B cell (primary cell): ENCODE measurements around the gene PFAS. TPM values are rescaled to one million over a fixed set of nuclear protein-coding genes. Genes with fewer than 3 reads are reported as not detected.

Source experiments
- ATAC-seq: fragments of 200-7000 bp; cut with Tn5 transposase; one replicate; pipeline ENCODE4 v1.10.0; 2021; ENCODE audit warnings: low read depth, mild to moderate bottlenecking, moderate number of reproducible peaks, moderate library complexity
- CTCF ChIA-PET: fragments of 350-600 bp; sonication (Branson Sonifier 250); formaldehyde crosslinking; loops from one replicate; lab custom pipeline; 2021; ENCODE audit warnings: antibody characterized with exemption, inconsistent platforms; lab: Charles Lee
- POLR2A ChIA-PET: fragments of 350-600 bp; sonication (Branson Sonifier 250); formaldehyde crosslinking; loops from one replicate; lab custom pipeline; 2021; ENCODE audit warnings: antibody characterized with exemption; lab: Charles Lee
- DNase-seq: peaks from one replicate; pipeline ENCODE4 v3.0.0; 2013
- H2AFZ ChIP-seq: 2 replicates; pipeline ENCODE4 v1.6.1; 2012; ENCODE audit warnings: mild to moderate bottlenecking, low read depth, low read length; ENCODE audit not compliant: insufficient read depth, poor library complexity, severe bottlenecking
- H3K27ac ChIP-seq, 2 donors: 1 replicate in 1 of 2; 2 replicates in 1 of 2; pipeline ENCODE4 v1.5.1; 2012 to 2013; ENCODE audit warnings: low read length in 2 of 2, mild to moderate bottlenecking in 2 of 2, moderate library complexity in 1 of 2
- H3K27me3 ChIP-seq, 4 experiments: fragments of 200-600 bp in 1 of 4; sonication (generic) in 1 of 4; replicated peaks in 1 of 4; 1 replicate in 2 of 4; 2 replicates in 2 of 4; pipeline versions ENCODE4 v1.6.1 to v1.7.0; 2013 to 2016; ENCODE audit warnings: low read length in 3 of 4, mild to moderate bottlenecking in 2 of 4, mixed read lengths in 1 of 4, moderate library complexity in 1 of 4; ENCODE audit not compliant: insufficient read depth in 4 of 4, control insufficient read depth in 3 of 4; ENCODE audit errors: control extremely low read depth in 1 of 4
- H3K36me3 ChIP-seq, 2 experiments: replicated peaks in 1 of 2; 1 replicate in 1 of 2; 2 replicates in 1 of 2; pipeline versions ENCODE4 v1.6.1 to v1.7.1; 2013; ENCODE audit warnings: low read length in 1 of 2; ENCODE audit not compliant: insufficient read depth in 2 of 2, control insufficient read depth in 1 of 2; ENCODE audit errors: control extremely low read depth in 1 of 2, extremely low read depth in 1 of 2
- H3K4me1 ChIP-seq, 2 donors: fragments of 200-600 bp in 1 of 2; sonication (generic) in 1 of 2; 1 replicate in 1 of 2; 2 replicates in 1 of 2; pipeline versions ENCODE4 v1.5.1 to v1.6.1; 2013 to 2017; ENCODE audit warnings: low read length in 2 of 2; ENCODE audit not compliant: control insufficient read depth in 2 of 2, insufficient read depth in 2 of 2
- H3K4me2 ChIP-seq: replicated peaks from 2 replicates; pipeline ENCODE3; 2012; ENCODE audit warnings: mild to moderate bottlenecking, low read depth, low read length; ENCODE audit not compliant: poor library complexity, severe bottlenecking
- H3K4me3 ChIP-seq, 5 experiments: fragments of 200-600 bp in 1 of 5; sonication (generic) in 1 of 5; 1 replicate in 3 of 5; 2 replicates in 2 of 5; pipeline versions ENCODE4 v1.5.1 to v1.7.0; 2011 to 2016; ENCODE audit warnings: low read length in 4 of 5, mild to moderate bottlenecking in 4 of 5, low read depth in 2 of 5, control low read depth in 1 of 5, moderate library complexity in 1 of 5; ENCODE audit not compliant: insufficient read depth in 1 of 5; ENCODE audit errors: control extremely low read depth in 1 of 5, extremely low read depth in 1 of 5
- H3K79me2 ChIP-seq: fragments of 200-600 bp; sonication (generic); one replicate; pipeline ENCODE4 v1.6.0; 2016; ENCODE audit warnings: low read length; ENCODE audit not compliant: control insufficient read depth, insufficient read depth
- H3K9ac ChIP-seq: fragments of 200-600 bp; sonication (generic); 2 replicates; pipeline ENCODE4 v1.6.1; 2017; ENCODE audit warnings: mild to moderate bottlenecking, low read length, moderate library complexity
- H3K9me3 ChIP-seq, 3 donors: one replicate each; pipeline versions ENCODE4 v1.6.1 to v1.7.1; 2013; ENCODE audit warnings: low read length in 2 of 3; ENCODE audit not compliant: control insufficient read depth in 2 of 3, insufficient read depth in 1 of 3; ENCODE audit errors: control extremely low read depth in 1 of 3
- H4K20me1 ChIP-seq: 2 replicates; pipeline ENCODE4 v1.6.0; 2012; ENCODE audit warnings: mild to moderate bottlenecking, low read length; ENCODE audit not compliant: insufficient read depth, control insufficient read depth, poor library complexity, severe bottlenecking
- H3K27ac Mint-ChIP-seq: one replicate; pipeline ENCODE4 v1.8.0; 2021; ENCODE audit warnings: mixed read lengths
- H3K27me3 Mint-ChIP-seq: one replicate; pipeline ENCODE4 v1.8.0; 2021; ENCODE audit warnings: mixed read lengths
- H3K4me1 Mint-ChIP-seq: one replicate; pipeline ENCODE4 v1.8.0; 2021; ENCODE audit warnings: mixed read lengths
- H3K4me3 Mint-ChIP-seq: one replicate; pipeline ENCODE4 v1.8.0; 2021; ENCODE audit warnings: mixed read lengths
- H3K9me3 Mint-ChIP-seq: one replicate; pipeline ENCODE4 v1.8.0; 2022; ENCODE audit warnings: mixed read lengths; ENCODE audit not compliant: insufficient read depth
- CTCF ChIP-seq: fragments of 200-600 bp; IDR thresholded peaks from one replicate; pipeline ENCODE4 v1.8.0; 2022; ENCODE audit warnings: antibody characterized with exemption, mild to moderate bottlenecking
- EZH2 ChIP-seq: IDR thresholded peaks from 2 replicates; pipeline ENCODE4 v1.6.1; 2012; ENCODE audit warnings: borderline replicate concordance, low read depth, mild to moderate bottlenecking, moderate library complexity, low read length; ENCODE audit not compliant: insufficient read depth, poor library complexity, severe bottlenecking
- WGBS: methylation state at CpG from one replicate; pipeline ENCODE4 v1.1.5; 2013; ENCODE audit warnings: missing lambda C conversion rate; ENCODE audit not compliant: insufficient coverage; 5-methylcytosine and 5-hydroxymethylcytosine counted together
- intact Hi-C: fragments of 100-400 bp; cut with micrococcal nuclease; formaldehyde crosslinking; loops from one replicate; pipeline ENCODE4 v1.10.0; 2022
- polyA plus RNA-seq: library from polyadenylated mRNA; depleted of rRNA; stranded (reverse); fragments of >200 nt; gene quantifications from 2 replicates; pipeline ENCODE4 v1.2.3, GENCODE V29; 2012
- total RNA-seq, 2 donors: library from RNA; stranded (reverse); fragments of 120-200 nt in 1 of 2; gene quantifications; 1 replicate in 1 of 2; 2 replicates in 1 of 2; pipeline versions ENCODE4 v1.2.3 to v1.2.4, GENCODE V29; 2013 to 2022

PFAS gene
- total and polyA plus RNA-seq, 2 donors (not counting 1 experiment from before 2014, with no cell fraction given): 22.3 to 65.5 TPM

GRCh38 chr17:8287651-8288335 lies 38.7 kb downstream of the PFAS start:
- peak overlapping the region; percentile 89 for H3K9ac ChIP-seq
- peaks cover 22% of the 10 kb centered on the region for H3K79me2 ChIP-seq
- TF ChIP-seq CTCF: no peak
- TF ChIP-seq EZH2: no peak
- no peaks in the 10 kb centered on the region for H3K9me3 Mint-ChIP-seq
- CTCF ChIA-PET: interaction anchor here (0.6 to 1.7 kb wide), 6 partner anchors 10 to 101 kb away, joined by 3 to 6 read pairs (median 3); partner anchors contain the start of genes BORCS6 and PFAS
- peaks cover 22 to 28% of the 10 kb centered on the region in 2 donors for H3K4me1 ChIP-seq
- H4K20me1 ChIP-seq: peaks cover 4% of the 10 kb centered on the region
- DNase-seq (no peak), ATAC-seq (no peak)
- intact Hi-C loops: loop anchor here (1.0 kb wide), 5 partner anchors 13 to 131 kb away; partner anchors contain the start of genes KRABD2 and PFAS
- peaks cover 2 to 5% of the 10 kb centered on the region in 2 experiments for H3K36me3 ChIP-seq
- peak overlapping the region; percentile 92 for H3K4me3 Mint-ChIP-seq
- H3K9me3 ChIP-seq: no peaks in the 10 kb centered on the region
- H3K27me3 ChIP-seq: no peaks in the 10 kb centered on the region
- peak overlapping the region; percentile 92 for H3K27ac ChIP-seq
- peak overlapping the region; percentile 96 for H2AFZ ChIP-seq
- H3K4me3 ChIP-seq: peak overlapping the region; percentile 76 to 98 (median 86)
- H3K4me2 ChIP-seq: peak overlapping the region; percentile 94
- no peaks in the 10 kb centered on the region for H3K27me3 Mint-ChIP-seq
- POLR2A ChIA-PET: interaction anchor here (1.0 to 1.4 kb wide), 4 partner anchors 39 to 166 kb away, joined by 3 to 24 read pairs (median 4); partner anchors contain the start of genes CTC1 and PFAS
- WGBS: 62% methylated on average over 13 of the region's 19 CpGs
- peaks cover 46% of the 10 kb centered on the region for H3K4me1 Mint-ChIP-seq
- peak overlapping the region; percentile 98 for H3K27ac Mint-ChIP-seq
